Heart left ventricle (tissue), 13 donors: Measurements from ENCODE around the gene VEGFA.

Experiments
- POLR2A ChIP-seq, 2 donors: fragments of 450-650 bp; IDR thresholded peaks; one replicate each; pipeline ENCODE4 v1.6.1; 2017; ENCODE audit warnings: antibody characterized with exemption in 2 of 2, mild to moderate bottlenecking in 2 of 2, moderate library complexity in 2 of 2
- TF ChIP-seq, protein P1 (sequence below), 12 donors: fragments of 200-600 bp; sonication (generic) in 4 of 12; IDR thresholded peaks; one replicate each; pipeline versions ENCODE4 v1.5.0 to v1.8.0; 2018 to 2022; ENCODE audit warnings: antibody characterized with exemption in 12 of 12, mild to moderate bottlenecking in 5 of 12
- donor health status: ischemic (EF 13 %, LVEDD 7.1; RV severe dilation, severe dysfunction).
- donor health status: DM: no; HTN: yes; CAD: no.
- donor health status: DM: no; HTN: no; CAD: no.
- donor health status: ischemic (EF 25% LVEDD 6.9; RV normal size, moderate dysfunction).
- donor health status: ischemic (EF 25% LVEDD 5.7; RV mildly dilated, moderate dysfunction).
- donor health status: ischemic (EF 35%, LVEDD 5.7; RV mildly dilated, moderate dysfunction).
- donor health status: nonischemic (EF 11% LVEDD 7.7; RV severe dilation, severe dysfunction).
- donor health status: DM: yes; HTN: yes; CAD: no.
- donor health status: PGD.
- donor health status: ischemic (EF 29% LVEDD 5.4; RV normal size, mild dysfunction).
- donor health status: nonischemic (EF 23%, LVEDD 6.1; RV moderate dilation, normal function).

DNA sequence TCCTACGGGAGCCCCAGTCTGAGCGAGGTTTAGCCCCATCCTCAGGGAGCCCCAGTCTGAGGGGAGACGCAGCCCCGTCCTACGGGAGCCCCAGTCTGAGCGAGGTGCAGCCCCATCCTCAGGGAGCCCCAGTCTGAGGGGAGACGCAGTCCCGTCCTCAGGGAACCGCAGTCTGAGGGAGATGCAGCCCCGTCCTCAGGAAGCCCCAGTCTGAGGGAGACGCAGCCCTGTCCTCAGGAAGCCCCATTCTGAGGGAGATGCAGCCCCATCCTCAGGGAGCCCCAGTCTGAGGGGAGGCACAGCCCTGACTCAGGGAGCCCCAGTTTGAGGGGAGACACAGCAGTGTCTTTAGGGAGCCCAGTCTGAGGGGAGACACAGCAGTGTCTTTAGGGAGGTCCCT is 27.9 kb downstream of the VEGFA start:
- TF ChIP-seq, protein P1, sequence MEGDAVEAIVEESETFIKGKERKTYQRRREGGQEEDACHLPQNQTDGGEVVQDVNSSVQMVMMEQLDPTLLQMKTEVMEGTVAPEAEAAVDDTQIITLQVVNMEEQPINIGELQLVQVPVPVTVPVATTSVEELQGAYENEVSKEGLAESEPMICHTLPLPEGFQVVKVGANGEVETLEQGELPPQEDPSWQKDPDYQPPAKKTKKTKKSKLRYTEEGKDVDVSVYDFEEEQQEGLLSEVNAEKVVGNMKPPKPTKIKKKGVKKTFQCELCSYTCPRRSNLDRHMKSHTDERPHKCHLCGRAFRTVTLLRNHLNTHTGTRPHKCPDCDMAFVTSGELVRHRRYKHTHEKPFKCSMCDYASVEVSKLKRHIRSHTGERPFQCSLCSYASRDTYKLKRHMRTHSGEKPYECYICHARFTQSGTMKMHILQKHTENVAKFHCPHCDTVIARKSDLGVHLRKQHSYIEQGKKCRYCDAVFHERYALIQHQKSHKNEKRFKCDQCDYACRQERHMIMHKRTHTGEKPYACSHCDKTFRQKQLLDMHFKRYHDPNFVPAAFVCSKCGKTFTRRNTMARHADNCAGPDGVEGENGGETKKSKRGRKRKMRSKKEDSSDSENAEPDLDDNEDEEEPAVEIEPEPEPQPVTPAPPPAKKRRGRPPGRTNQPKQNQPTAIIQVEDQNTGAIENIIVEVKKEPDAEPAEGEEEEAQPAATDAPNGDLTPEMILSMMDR (IDR thresholded peaks at IDR 0.05): no peak
- TF ChIP-seq POLR2A (IDR thresholded peaks at IDR 0.05): no peak
